ENCODE measurements around the gene RBFOX1.

Gene RBFOX1

GRCh38 chr16:7651803-7652570 lies 319.3 kb downstream of the RBFOX1 start:
- in situ Hi-C loops (cut with MboI; ENCODE audit: low sequenced_read_pairs) = no loop called here

DNA sequence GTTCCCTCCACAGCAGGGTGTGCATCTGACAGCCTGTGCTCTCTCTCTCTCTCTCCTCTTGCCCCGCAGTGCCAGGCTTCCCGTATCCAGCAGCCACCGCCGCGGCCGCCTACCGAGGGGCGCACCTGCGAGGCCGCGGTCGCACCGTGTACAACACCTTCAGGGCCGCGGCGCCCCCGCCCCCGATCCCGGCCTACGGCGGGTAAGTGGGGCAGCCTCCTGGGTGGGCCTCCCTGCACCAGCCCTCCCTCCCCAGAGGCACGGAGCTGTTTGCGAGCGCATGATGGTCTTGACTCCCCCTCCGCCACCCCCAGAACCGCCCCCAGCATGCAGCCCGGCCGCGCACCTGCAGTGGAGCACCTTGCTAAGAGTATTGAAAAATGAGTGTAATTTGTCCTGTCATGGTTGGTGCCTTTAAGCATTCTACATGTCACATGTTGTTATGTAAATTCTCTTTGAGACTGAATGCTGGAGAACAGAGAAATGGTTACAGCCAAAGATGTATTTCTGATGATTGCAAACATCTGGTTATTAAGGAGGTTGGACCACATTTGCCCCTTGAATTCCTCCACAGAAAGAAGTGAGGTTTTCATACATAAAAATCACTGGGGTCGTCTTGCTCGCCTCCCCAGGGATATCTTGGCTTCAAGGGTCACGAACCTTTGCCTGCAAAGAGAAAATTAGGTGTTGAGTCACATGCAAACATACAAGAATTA lies 321.3 kb downstream of the RBFOX1 start:
- in situ Hi-C loops (cut with MboI; ENCODE audit: low sequenced_read_pairs) = no loop called here

DNA sequence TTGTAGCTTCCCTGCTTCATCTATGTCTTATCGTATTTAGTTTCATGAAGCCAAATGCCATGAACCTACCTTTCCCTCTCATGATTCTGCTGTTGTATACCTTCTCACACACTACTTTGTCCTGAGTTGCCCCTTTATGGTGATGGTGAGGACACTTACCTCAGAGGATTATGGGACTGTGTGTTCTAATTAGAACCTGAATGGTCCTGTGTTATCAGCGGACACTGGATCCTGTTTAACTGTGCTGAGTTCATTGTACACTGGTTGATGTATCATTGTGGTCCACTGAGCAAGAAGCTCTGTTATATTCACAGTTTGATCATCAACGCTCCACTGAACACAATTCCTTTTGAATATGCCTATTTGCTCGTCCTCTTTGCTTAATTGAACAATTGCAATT lies 343.0 kb downstream of the RBFOX1 start:
- in situ Hi-C loops (cut with MboI; ENCODE audit: low sequenced_read_pairs) = no loop called here

- in situ Hi-C loops (cut with MboI; ENCODE audit: low sequenced_read_pairs) = no loop called here
These were observed 347.7 kb downstream of the RBFOX1 start for GRCh38 chr16:7680296-7680695.

- in situ Hi-C loops (cut with MboI; ENCODE audit: low sequenced_read_pairs) = no loop called here
These were observed 356.2 kb downstream of the RBFOX1 start for GRCh38 chr16:7688811-7689210.

DNA sequence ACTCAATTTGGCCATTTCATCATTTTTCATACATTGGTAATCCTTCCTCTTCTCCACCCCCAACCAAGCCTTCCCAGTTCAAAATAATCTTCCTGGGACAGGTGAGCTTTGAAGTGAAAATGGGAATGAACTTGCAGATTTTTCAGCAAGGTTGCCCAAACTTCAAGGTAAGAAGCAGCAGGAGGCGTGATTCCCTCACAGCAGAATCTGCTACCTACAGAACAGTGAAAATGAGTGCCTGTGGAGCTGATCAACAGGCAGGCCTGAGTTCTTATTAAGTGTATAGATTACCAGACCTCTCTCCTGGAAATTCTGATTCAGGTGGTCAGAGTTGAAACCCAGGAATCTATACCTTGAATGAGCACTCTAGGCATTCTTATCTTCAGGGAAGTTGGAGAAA lies 356.6 kb downstream of the RBFOX1 start:
- in situ Hi-C loops (cut with MboI; ENCODE audit: low sequenced_read_pairs) = no loop called here

DNA sequence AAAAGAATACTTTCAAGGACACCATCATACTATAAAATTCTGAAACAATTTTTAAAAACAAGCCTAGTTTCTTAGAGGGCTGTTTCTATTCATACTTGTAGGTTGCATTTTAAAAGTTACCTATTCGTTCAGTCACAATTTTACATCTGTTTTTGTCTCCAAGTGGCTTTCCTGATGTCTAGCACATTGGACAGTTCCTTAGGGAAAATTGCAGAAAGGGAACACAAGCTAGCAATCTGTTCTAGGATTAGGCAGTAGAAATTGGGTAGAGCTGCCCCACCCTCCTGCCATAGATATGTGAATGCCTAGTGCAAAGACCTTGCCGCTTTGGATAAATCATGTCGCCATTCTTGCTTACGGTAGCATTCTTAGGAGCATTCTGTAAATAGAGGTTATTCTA lies 358.9 kb downstream of the RBFOX1 start:
- in situ Hi-C loops (cut with MboI; ENCODE audit: low sequenced_read_pairs) = no loop called here

- in situ Hi-C loops (cut with MboI; ENCODE audit: low sequenced_read_pairs) = no loop called here
These were observed 371.0 kb downstream of the RBFOX1 start for GRCh38 chr16:7703672-7704071.

GRCh38 chr16:7705885-7706284 lies 373.2 kb downstream of the RBFOX1 start:
- in situ Hi-C loops (cut with MboI; ENCODE audit: low sequenced_read_pairs) = no loop called here

DNA sequence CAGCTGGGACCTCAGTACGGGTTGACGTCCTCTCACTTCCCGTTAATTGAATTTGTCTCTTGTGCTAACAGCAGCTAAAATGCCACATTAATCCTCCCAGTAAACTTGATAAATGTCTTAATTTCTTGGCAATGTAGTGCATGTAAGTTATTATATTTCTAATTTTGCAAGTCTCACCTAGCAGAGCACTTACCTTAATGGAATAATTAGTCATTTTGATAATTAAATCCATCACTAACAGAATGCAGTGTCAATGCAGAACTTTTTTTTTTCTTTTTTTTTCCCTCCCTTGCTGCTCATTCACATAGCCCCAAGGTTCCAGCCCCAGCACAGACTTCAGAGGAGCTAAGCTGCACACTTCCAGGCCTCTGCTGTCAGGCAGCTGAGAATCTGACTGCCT lies 376.5 kb downstream of the RBFOX1 start:
- in situ Hi-C loops (cut with MboI; ENCODE audit: low sequenced_read_pairs) = no loop called here

- in situ Hi-C loops (cut with MboI; ENCODE audit: low sequenced_read_pairs) = no loop called here
These were observed 380.6 kb downstream of the RBFOX1 start for GRCh38 chr16:7713244-7713643.

- in situ Hi-C loops (cut with MboI; ENCODE audit: low sequenced_read_pairs) = no loop called here
These were observed 382.1 kb downstream of the RBFOX1 start for GRCh38 chr16:7714775-7715174.

DNA sequence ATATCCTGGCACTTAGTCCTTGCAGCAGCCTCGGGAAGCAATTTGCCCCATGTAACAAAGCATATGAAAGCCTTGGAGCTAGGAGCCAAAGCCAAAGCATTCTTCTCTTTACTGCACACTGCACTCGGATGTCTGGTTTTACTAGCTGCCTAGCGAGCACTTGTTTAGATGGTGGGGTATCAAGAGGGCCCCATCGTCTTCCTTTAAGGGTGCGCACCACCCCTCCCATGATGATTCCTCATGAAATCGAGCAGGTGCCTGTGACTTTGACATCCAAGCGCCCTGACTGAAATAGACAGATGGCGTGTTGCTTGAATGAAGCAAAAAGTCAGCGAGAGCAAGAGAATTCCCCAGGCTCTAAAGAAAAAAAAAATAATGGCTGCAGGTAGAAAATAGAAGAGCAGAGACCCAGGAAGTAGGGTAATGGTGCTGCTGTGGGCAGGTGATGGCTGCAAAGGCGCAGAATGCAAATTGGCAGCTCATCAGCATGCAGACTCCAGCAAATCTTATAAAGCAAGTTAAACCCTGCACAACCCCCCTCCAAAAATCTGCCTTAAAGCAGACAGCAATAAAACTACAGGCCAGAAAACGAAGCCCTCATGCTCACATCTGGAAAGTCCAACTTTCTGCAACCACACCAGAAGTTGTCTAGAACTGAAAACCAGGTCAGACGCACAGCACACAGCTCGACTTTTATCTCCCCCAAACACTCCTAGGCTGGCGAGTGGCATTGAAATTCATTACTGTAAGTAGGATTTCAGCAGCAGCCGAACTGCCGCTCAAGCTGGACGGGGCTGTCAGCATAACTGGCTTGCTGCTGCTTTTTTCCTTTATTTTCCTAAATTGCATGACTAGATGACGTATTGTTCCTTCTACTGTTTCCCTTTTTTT lies 384.3 kb downstream of the RBFOX1 start:
- in situ Hi-C loops (cut with MboI; ENCODE audit: low sequenced_read_pairs) = no loop called here

GRCh38 chr16:7722761-7723160 lies 390.1 kb downstream of the RBFOX1 start:
- in situ Hi-C loops (cut with MboI; ENCODE audit: low sequenced_read_pairs) = no loop called here

DNA sequence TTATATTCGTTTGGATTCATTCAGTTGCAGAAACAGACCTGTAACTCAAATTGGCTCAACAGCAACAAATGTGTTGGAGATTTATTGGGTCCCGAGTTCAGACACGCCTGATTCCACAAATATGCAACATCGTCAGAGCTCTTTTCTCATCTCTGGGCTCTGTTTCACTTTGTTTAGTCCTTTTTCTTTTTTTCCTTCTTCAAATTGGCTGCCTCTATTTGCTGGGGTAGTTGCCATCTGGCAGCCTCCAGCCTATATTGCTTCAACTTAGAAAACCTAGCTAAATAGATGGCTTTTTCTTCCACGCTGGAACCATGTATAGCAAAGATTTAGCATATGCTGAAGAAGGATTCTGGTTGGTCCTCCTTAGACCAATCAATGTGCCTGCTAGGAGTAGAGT lies 398.5 kb downstream of the RBFOX1 start:
- in situ Hi-C loops (cut with MboI; ENCODE audit: low sequenced_read_pairs) = no loop called here

DNA sequence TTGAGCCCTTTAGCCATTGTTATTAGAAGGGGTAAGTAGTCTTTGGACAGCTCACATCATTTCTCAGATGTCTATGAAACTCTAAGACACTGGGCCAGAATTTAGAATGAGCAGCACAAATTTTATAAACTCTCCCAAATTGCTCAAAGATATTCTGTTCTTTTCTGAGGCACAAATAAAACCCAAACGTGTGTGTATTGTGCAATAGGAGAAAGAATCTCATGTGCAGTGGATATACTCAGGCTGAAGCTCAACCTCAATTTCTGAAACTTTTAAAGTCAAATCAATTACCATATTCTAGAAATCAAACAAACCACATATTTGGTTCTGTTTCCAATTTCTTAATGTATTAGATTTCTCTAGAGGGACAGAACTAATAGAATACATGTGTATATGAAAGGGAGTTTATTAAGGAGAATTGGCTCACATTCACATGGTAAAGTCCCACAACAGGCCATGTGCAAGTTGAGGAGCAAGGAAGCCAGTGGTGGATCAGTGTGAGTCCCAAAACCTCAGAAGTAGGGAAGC lies 403.6 kb downstream of the RBFOX1 start:
- in situ Hi-C loops (cut with MboI; ENCODE audit: low sequenced_read_pairs) = no loop called here

- in situ Hi-C loops (cut with MboI; ENCODE audit: low sequenced_read_pairs) = no loop called here
These were observed 410.0 kb downstream of the RBFOX1 start for GRCh38 chr16:7742626-7743025.

DNA sequence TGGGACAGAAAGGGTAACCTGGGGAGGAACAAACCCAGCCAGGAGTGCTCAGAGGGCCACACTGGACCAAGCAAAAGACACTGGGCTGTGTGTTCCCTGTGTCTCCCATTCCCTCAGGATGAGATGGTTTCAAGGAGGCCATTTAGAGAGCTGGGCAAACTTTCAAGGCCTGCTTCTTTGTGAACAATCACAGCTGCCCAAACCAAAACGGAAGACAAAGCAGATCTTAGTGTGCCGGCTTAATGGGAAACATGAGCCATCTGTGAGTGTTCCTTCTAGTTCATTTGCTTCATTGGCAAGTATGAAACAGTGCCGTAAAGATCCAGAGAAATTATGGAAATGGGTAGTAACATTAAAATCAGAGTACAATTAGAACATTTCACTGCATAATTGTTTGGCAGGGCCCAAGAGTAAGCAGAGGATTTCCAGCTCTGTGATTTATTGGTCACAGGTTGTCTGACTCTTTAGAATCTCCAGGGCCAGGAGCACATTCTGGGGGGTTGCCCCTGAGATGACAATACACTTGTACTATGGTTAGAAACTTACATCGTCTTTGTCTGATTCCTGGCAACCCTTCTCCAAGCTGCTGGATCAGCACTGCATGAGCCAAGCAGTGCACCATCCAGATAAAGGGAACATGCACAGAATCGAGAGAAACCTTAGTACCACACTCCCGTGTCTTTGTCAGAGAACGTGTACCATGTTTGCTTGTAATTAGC lies 412.1 kb downstream of the RBFOX1 start:
- in situ Hi-C loops (cut with MboI; ENCODE audit: low sequenced_read_pairs) = no loop called here

DNA sequence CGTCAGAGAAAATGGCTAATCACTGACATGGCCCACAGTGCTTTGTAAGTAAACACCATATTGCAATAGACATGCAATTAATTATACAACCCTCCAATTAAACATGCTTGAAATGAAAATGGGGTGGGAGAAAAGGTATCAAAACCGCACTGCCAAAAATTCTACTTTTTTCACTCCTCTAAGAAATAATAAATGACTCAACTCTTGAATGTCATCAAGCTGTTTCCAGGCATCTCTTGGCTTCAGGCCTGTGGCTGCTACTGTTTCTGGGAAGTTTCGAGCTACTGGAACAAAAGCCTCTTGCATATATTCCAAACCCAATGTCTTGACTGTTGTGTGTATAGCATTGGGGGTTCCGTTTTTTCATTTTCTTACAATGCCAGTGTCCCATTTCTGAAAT lies 412.6 kb downstream of the RBFOX1 start:
- in situ Hi-C loops (cut with MboI; ENCODE audit: low sequenced_read_pairs) = no loop called here

DNA sequence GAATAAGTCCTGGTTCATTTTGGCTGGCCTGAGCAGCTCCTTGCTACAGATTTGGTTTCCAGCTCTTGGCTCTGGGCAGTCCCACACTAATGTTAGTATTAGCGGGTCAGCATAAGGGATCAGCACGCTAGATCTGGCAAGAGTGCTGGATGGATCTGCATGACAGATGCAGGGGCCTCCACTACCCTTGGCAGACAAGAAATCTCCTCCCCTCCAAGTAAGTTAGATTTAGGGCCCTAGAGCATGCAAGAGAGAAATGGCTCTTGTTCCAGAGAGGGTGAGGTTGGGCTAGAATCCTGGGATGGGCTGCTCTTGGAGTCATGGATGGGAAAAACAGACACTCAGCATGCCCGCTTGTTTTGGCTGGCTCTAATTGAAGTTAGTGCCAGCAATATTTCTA lies 414.3 kb downstream of the RBFOX1 start:
- in situ Hi-C loops (cut with MboI; ENCODE audit: low sequenced_read_pairs) = no loop called here

GRCh38 chr16:7748522-7748921 lies 415.9 kb downstream of the RBFOX1 start:
- in situ Hi-C loops (cut with MboI; ENCODE audit: low sequenced_read_pairs) = no loop called here

All from HL-60/S4 treated with phorbol 12-myristate 13-acetate at 8.2 ng/mL for 4 days and 3 days (cell line).